Trophoblast cell (in vitro differentiated cells and primary cell): Measurements from ENCODE around the gene OSTN.

Source experiments
- DNase-seq, 2 donors: peaks; one replicate each; pipeline ENCODE4 v3.0.0-alpha.2; 2016
- H2AFZ ChIP-seq: 2 replicates; pipeline ENCODE4 v1.6.1; 2013; ENCODE audit warnings: low read length, moderate library complexity, mild to moderate bottlenecking; ENCODE audit not compliant: insufficient read depth, poor library complexity
- H2AK5ac ChIP-seq: 2 replicates; pipeline ENCODE4 v1.6.1; 2013; ENCODE audit warnings: mild to moderate bottlenecking, low read length
- H2BK120ac ChIP-seq: 2 replicates; pipeline ENCODE4 v1.6.1; 2013; ENCODE audit warnings: low read length, mild to moderate bottlenecking, moderate library complexity; ENCODE audit not compliant: insufficient read depth, poor library complexity
- H2BK12ac ChIP-seq: 2 replicates; pipeline ENCODE4 v1.6.1; 2013; ENCODE audit warnings: mild to moderate bottlenecking, low read length, moderate library complexity
- H2BK5ac ChIP-seq: 2 replicates; pipeline ENCODE4 v1.6.1; 2013; ENCODE audit warnings: low read length, low read depth, moderate library complexity, mild to moderate bottlenecking; ENCODE audit not compliant: poor library complexity
- H3K14ac ChIP-seq: 2 replicates; pipeline ENCODE4 v1.6.1; 2013; ENCODE audit warnings: mild to moderate bottlenecking, low read length
- H3K18ac ChIP-seq: 2 replicates; pipeline ENCODE4 v1.6.1; 2013; ENCODE audit warnings: mild to moderate bottlenecking, low read length
- H3K23ac ChIP-seq: 2 replicates; pipeline ENCODE4 v1.6.1; 2013; ENCODE audit warnings: low read length
- H3K27ac ChIP-seq: 2 replicates; pipeline ENCODE4 v1.5.1; 2013; ENCODE audit warnings: low read depth, mild to moderate bottlenecking, inconsistent platforms, low read length, moderate library complexity
- H3K27me3 ChIP-seq: 2 replicates; pipeline ENCODE4 v1.6.1; 2013; ENCODE audit warnings: inconsistent platforms, mild to moderate bottlenecking, low read length, moderate library complexity; ENCODE audit not compliant: insufficient read depth
- H3K36me3 ChIP-seq, 2 experiments: 1 replicate in 1 of 2; 2 replicates in 1 of 2; pipeline ENCODE4 v1.6.1; 2013; ENCODE audit warnings: low read length in 2 of 2, mild to moderate bottlenecking in 2 of 2, moderate library complexity in 1 of 2; ENCODE audit not compliant: insufficient read depth in 2 of 2, control insufficient read depth in 1 of 2
- H3K4ac ChIP-seq: 2 replicates; pipeline ENCODE4 v1.6.1; 2013; ENCODE audit warnings: low read depth, mild to moderate bottlenecking, low read length, moderate library complexity
- H3K4me1 ChIP-seq, 2 experiments: 1 replicate in 1 of 2; 2 replicates in 1 of 2; pipeline ENCODE4 v1.6.1; 2013; ENCODE audit warnings: low read length in 2 of 2, mild to moderate bottlenecking in 2 of 2, moderate library complexity in 1 of 2; ENCODE audit not compliant: insufficient read depth in 2 of 2, control insufficient read depth in 1 of 2
- H3K4me2 ChIP-seq: 2 replicates; pipeline ENCODE4 v1.6.1; 2013; ENCODE audit warnings: inconsistent platforms, mild to moderate bottlenecking, low read length, moderate library complexity
- H3K4me3 ChIP-seq: 2 replicates; pipeline ENCODE4 v1.5.1; 2013; ENCODE audit warnings: mild to moderate bottlenecking, low read depth, low read length, inconsistent platforms
- H3K79me1 ChIP-seq: one replicate; pipeline ENCODE4 v1.6.1; 2013; ENCODE audit warnings: low read length
- H3K79me2 ChIP-seq: 2 replicates; pipeline ENCODE4 v1.6.1; 2013; ENCODE audit warnings: low read length, mild to moderate bottlenecking; ENCODE audit not compliant: control insufficient read depth, insufficient read depth, poor library complexity
- H3K9ac ChIP-seq: 2 replicates; pipeline ENCODE4 v1.6.1; 2013; ENCODE audit warnings: mild to moderate bottlenecking, low read length
- H3K9me3 ChIP-seq: 2 replicates; pipeline ENCODE4 v1.6.1; 2013; ENCODE audit warnings: low read depth, mild to moderate bottlenecking, control low read depth, inconsistent platforms, low read length; ENCODE audit not compliant: insufficient read depth
- H4K12ac ChIP-seq: 2 replicates; pipeline ENCODE4 v1.6.1; 2013; ENCODE audit warnings: low read depth, mild to moderate bottlenecking, low read length, moderate library complexity
- H4K8ac ChIP-seq: 2 replicates; pipeline ENCODE4 v1.6.1; 2013; ENCODE audit warnings: low read depth, mild to moderate bottlenecking, low read length, moderate library complexity
- H4K91ac ChIP-seq: one replicate; pipeline ENCODE4 v1.6.1; 2013; ENCODE audit warnings: low read depth, mild to moderate bottlenecking, low read length, moderate library complexity
- WGBS: extraction: QIAGEN DNeasy Blood & Tissue Kit; methylation state at CpG from one replicate; pipeline ENCODE4 v1.1.7; 2013; ENCODE audit warnings: missing lambda C conversion rate; ENCODE audit not compliant: insufficient read length, insufficient coverage; ENCODE audit errors: extremely low coverage; 5-methylcytosine and 5-hydroxymethylcytosine counted together

The OSTN gene

DNA sequence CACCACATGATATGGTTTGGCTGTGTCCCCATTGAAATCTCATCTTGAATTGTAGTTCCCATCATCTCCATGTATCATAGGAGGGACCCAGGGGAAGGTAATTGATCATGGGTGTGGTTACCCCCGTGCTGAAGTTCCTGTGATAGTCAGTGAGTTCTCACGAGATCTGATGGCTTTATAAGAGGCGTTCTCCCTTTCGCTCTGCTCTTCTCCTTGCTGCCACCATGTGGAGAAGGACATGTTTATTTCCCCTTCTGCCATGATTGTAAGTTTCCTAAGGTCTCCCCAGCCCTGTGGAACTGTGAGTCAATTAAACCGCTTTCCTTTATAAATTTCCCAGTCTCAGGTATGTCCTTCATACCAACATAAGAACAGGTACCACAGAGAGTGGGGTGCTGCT, 21.9 kb downstream of the OSTN start:
- no peak overlapping the region for H3K23ac ChIP-seq
- H3K79me1 ChIP-seq = no peaks in the 10 kb centered on the region
- WGBS = no CpG with 5 or more reads among the region's 5 CpGs
- no peak overlapping the region for H2BK5ac ChIP-seq
- peaks cover 3% of the 10 kb centered on the region for H3K9me3 ChIP-seq
- no peak for DNase-seq
- no peak overlapping the region for H2AK5ac ChIP-seq
- H3K4me3 ChIP-seq = no peak overlapping the region
- H2BK12ac ChIP-seq = no peak overlapping the region
- H4K8ac ChIP-seq = no peak overlapping the region
- H4K12ac ChIP-seq = no peak overlapping the region
- no peak overlapping the region for H3K4ac ChIP-seq
- H3K4me2 ChIP-seq = no peak overlapping the region
- H3K18ac ChIP-seq = no peak overlapping the region
- no peaks in the 10 kb centered on the region for H3K79me2 ChIP-seq
- H4K91ac ChIP-seq = no peak overlapping the region
- H3K27ac ChIP-seq = no peak overlapping the region
- no peaks in the 10 kb centered on the region for H3K36me3 ChIP-seq
- no peaks in the 10 kb centered on the region for H3K27me3 ChIP-seq
- no peak overlapping the region for H3K9ac ChIP-seq
- H2BK120ac ChIP-seq = no peak overlapping the region
- no peak overlapping the region for H3K14ac ChIP-seq
- no peaks in the 10 kb centered on the region for H3K4me1 ChIP-seq
- no peak overlapping the region for H2AFZ ChIP-seq

DNA sequence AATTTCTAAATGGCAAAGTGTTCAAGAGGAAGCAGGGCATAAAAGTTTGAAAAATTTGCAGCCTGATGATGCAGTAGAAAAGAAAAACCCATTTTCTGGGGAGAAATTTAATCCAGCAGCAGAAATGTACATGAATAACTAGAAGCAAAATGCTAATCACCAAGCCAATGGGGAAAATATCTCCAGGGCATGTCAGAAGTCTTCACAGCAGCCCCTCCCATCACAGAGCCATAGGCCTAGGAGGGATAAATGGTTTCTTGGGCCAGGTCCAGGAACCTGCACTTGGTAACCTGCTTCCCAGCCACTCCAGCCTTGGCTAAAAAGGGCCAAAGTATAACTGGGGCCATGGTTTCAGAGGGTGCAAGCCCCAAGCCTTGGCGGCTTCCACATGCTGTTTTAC, 22.6 kb downstream of the OSTN start:
- Histone ChIP-seq H2BK5ac (no peak overlapping the region), H3K79me1 (no peaks in the 10 kb centered on the region), H2AK5ac (no peak overlapping the region), H3K27ac (no peak overlapping the region), H3K4me2 (no peak overlapping the region), H4K12ac (no peak overlapping the region), H2BK120ac (no peak overlapping the region), H3K9ac (no peak overlapping the region), H3K4ac (no peak overlapping the region), H3K36me3 (no peaks in the 10 kb centered on the region), H2AFZ (no peak overlapping the region), H3K14ac (no peak overlapping the region), H3K9me3 (no peaks in the 10 kb centered on the region), H2BK12ac (no peak overlapping the region), H3K4me1 (no peaks in the 10 kb centered on the region), H3K4me3 (no peak overlapping the region), H3K18ac (no peak overlapping the region), H4K91ac (no peak overlapping the region), H4K8ac (no peak overlapping the region), H3K79me2 (no peaks in the 10 kb centered on the region), H3K27me3 (no peaks in the 10 kb centered on the region), H3K23ac (no peak overlapping the region)
- no CpG with 5 or more reads among the region's 1 CpG for WGBS
- DNase-seq = no peak

DNA sequence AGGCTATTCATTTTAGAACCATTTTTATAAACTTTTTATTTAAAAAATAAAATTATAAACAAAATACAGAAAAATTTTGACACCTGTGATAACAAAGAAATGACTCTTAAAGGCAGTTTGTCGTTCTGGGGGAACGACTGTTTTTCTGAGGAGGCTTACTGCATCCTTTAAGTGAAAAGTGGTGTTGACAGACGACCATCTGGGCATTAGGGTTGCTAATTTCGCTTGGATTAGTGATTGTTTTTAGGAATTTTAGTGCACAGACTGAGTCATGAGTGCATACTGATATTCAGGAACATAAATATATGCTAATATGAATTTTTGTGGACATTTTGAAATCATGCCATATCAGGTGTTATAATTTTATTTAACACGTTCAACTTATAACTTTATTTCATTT, 28.5 kb downstream of the OSTN start:
- no peak overlapping the region for H3K9ac ChIP-seq
- H2BK120ac ChIP-seq = no peak overlapping the region
- H3K18ac ChIP-seq = no peak overlapping the region
- no peaks in the 10 kb centered on the region for H3K36me3 ChIP-seq
- no peaks in the 10 kb centered on the region for H3K9me3 ChIP-seq
- no peak for DNase-seq
- WGBS = no CpG with 5 or more reads among the region's 5 CpGs
- H3K27me3 ChIP-seq = no peaks in the 10 kb centered on the region
- H3K4me2 ChIP-seq = no peak overlapping the region
- no peak overlapping the region for H2BK12ac ChIP-seq
- H3K23ac ChIP-seq = no peak overlapping the region
- no peak overlapping the region for H4K91ac ChIP-seq
- H3K4me1 ChIP-seq = no peaks in the 10 kb centered on the region
- no peak overlapping the region for H3K27ac ChIP-seq
- no peak overlapping the region for H3K4me3 ChIP-seq
- no peak overlapping the region for H2AFZ ChIP-seq
- H2BK5ac ChIP-seq = no peak overlapping the region
- H3K14ac ChIP-seq = no peak overlapping the region
- no peak overlapping the region for H3K4ac ChIP-seq
- no peak overlapping the region for H2AK5ac ChIP-seq
- no peaks in the 10 kb centered on the region for H3K79me1 ChIP-seq
- H4K8ac ChIP-seq = no peak overlapping the region
- no peaks in the 10 kb centered on the region for H3K79me2 ChIP-seq
- H4K12ac ChIP-seq = no peak overlapping the region

DNA sequence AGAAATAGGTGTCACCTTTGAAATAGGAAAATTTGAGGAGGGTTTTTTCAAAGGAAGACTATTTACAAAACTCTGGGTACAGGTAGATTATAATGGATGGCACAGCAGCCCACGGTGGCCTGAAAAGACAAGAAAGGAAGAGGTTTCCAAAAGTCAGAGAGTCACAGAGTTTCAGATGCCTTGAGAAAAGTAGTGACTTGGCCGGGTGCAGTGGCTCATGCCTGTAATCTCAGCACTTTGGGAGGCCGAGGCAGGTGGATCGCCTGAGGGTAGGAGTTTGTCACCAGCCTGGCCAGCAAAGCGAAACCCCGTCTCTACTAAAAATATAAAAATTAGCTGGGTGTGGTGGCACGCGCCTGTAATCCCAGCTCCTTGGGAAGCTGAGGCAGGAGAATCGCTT, 35.2 kb downstream of the OSTN start:
- no peak overlapping the region for H3K23ac ChIP-seq
- H2BK120ac ChIP-seq = no peak overlapping the region
- H2BK12ac ChIP-seq = no peak overlapping the region
- H3K18ac ChIP-seq = no peak overlapping the region
- no peak overlapping the region for H3K4me2 ChIP-seq
- WGBS = no CpG with 5 or more reads among the region's 9 CpGs
- H3K36me3 ChIP-seq = no peaks in the 10 kb centered on the region
- no peaks in the 10 kb centered on the region for H3K79me2 ChIP-seq
- H3K9me3 ChIP-seq = no peaks in the 10 kb centered on the region
- H3K4me1 ChIP-seq = peaks cover 0 to 3% of the 10 kb centered on the region in 2 experiments
- H4K12ac ChIP-seq = no peak overlapping the region
- DNase-seq = peak in 1 of 2 donors; percentile 32
- no peak overlapping the region for H3K4ac ChIP-seq
- no peak overlapping the region for H2AK5ac ChIP-seq
- H3K79me1 ChIP-seq = no peaks in the 10 kb centered on the region
- no peak overlapping the region for H4K8ac ChIP-seq
- H3K9ac ChIP-seq = no peak overlapping the region
- no peak overlapping the region for H3K14ac ChIP-seq
- H2BK5ac ChIP-seq = no peak overlapping the region
- no peak overlapping the region for H3K27ac ChIP-seq
- no peak overlapping the region for H3K4me3 ChIP-seq
- no peaks in the 10 kb centered on the region for H3K27me3 ChIP-seq
- no peak overlapping the region for H2AFZ ChIP-seq
- no peak overlapping the region for H4K91ac ChIP-seq
